NCI-H526 (cell line): ENCODE data around the gene PPP1R9A.
A peak's percentile ranks its signal among the peaks of the same experiment; 100 is the strongest.

Source experiments
- DNase-seq, 2 experiments: peaks; one replicate each; lab custom pipeline; 2025; lab: John Stamatoyannopoulos, UW

Gene PPP1R9A

GRCh38 chr7:95319570-95319969, 412.2 kb downstream of the PPP1R9A start:
- no peak for DNase-seq

GRCh38 chr7:95320651-95321050, 413.3 kb downstream of the PPP1R9A start:
- no peak for DNase-seq

- no peak for DNase-seq
Observed at GRCh38 chr7:95321720-95322119, 414.3 kb downstream of the PPP1R9A start.

- DNase-seq = no peak
Observed at GRCh38 chr7:95322396-95322795, 415.0 kb downstream of the PPP1R9A start.

- DNase-seq = peak in 1 of 2 experiments; percentile 7
Observed at GRCh38 chr7:95322854-95323253, 415.5 kb downstream of the PPP1R9A start.

GRCh38 chr7:95323410-95324129, 416.2 kb downstream of the PPP1R9A start:
- DNase-seq = no peak

GRCh38 chr7:95324431-95324830, 417.0 kb downstream of the PPP1R9A start, which contains the start of gene PON1:
TSS of gene PON1 (minus strand) at chr7:95324532. CDS start at chr7:95324475, 57 bp downstream.
- no peak for DNase-seq

GRCh38 chr7:95327356-95327755, 420.0 kb downstream of the PPP1R9A start:
- no peak for DNase-seq

- no peak for DNase-seq
Observed at GRCh38 chr7:95330204-95330960, 423.0 kb downstream of the PPP1R9A start.

- no peak for DNase-seq
Observed at GRCh38 chr7:95330961-95331337, 423.6 kb downstream of the PPP1R9A start.

GRCh38 chr7:95334447-95334846, 427.1 kb downstream of the PPP1R9A start:
- DNase-seq = no peak

GRCh38 chr7:95335093-95335492, 427.7 kb downstream of the PPP1R9A start:
- no peak for DNase-seq

- no peak for DNase-seq
Observed at GRCh38 chr7:95338832-95339231, 431.4 kb downstream of the PPP1R9A start.

- no peak for DNase-seq
Observed at GRCh38 chr7:95340491-95340890, 433.1 kb downstream of the PPP1R9A start.

- no peak for DNase-seq
Observed at GRCh38 chr7:95342029-95342428, 434.6 kb downstream of the PPP1R9A start.

- peak in 1 of 2 experiments; percentile 9 for DNase-seq
Observed at GRCh38 chr7:95342642-95343307, 435.4 kb downstream of the PPP1R9A start.
